NCI-H82 treated with DMSO at 0.1 percent for 48 hours (cell line): Measurements from ENCODE around the gene CACFD1.

ENCODE experiments used
- DNase-seq: peaks from one replicate; lab custom pipeline; 2025; ENCODE audit not compliant: unreplicated experiment; lab: John Stamatoyannopoulos, UW

The CACFD1 gene

GRCh38 chr9:133459476-133460404 is at the start of gene CACFD1:
Gene CACFD1, plus strand, starts transcription at chr9:133459978. Its CDS starts 89 bp downstream, at chr9:133460067.
- peak; percentile 98 for DNase-seq

GRCh38 chr9:133415170-133415569 is 44.6 kb upstream of the CACFD1 start:
- DNase-seq: no peak

- DNase-seq: peak; percentile 84
Measured at GRCh38 chr9:133417541-133418461, 42.0 kb upstream of the CACFD1 start, which contains the start of gene REXO4. Gene REXO4, minus strand, starts transcription at chr9:133418010. Its CDS starts 166 bp downstream, at chr9:133417844.

GRCh38 chr9:133419005-133419404 is 40.8 kb upstream of the CACFD1 start:
- DNase-seq: no peak

- DNase-seq: no peak
Measured at GRCh38 chr9:133420392-133420827, 39.4 kb upstream of the CACFD1 start.

- no peak for DNase-seq
Measured at GRCh38 chr9:133421615-133422542, 37.9 kb upstream of the CACFD1 start, which contains the start of gene ADAMTS13. Gene ADAMTS13, plus strand, starts transcription at chr9:133422367. Its CDS starts 77 bp downstream, at chr9:133422444.

- DNase-seq: no peak
Measured at GRCh38 chr9:133423216-133423615, 36.6 kb upstream of the CACFD1 start.

- DNase-seq: no peak
Measured at GRCh38 chr9:133424187-133424586, 35.6 kb upstream of the CACFD1 start.

GRCh38 chr9:133425049-133425632 is 34.6 kb upstream of the CACFD1 start:
- DNase-seq: no peak

GRCh38 chr9:133426011-133426410 is 33.8 kb upstream of the CACFD1 start:
- no peak for DNase-seq

- no peak for DNase-seq
Measured at GRCh38 chr9:133427658-133428348, 32.0 kb upstream of the CACFD1 start.

GRCh38 chr9:133428617-133429101 is 31.1 kb upstream of the CACFD1 start:
- DNase-seq: no peak

- DNase-seq: no peak
Measured at GRCh38 chr9:133429214-133429613, 30.6 kb upstream of the CACFD1 start.

GRCh38 chr9:133429641-133430161 is 30.1 kb upstream of the CACFD1 start:
- DNase-seq: no peak

- no peak for DNase-seq
Measured at GRCh38 chr9:133430244-133430643, 29.5 kb upstream of the CACFD1 start.

GRCh38 chr9:133433351-133433843 is 26.4 kb upstream of the CACFD1 start:
- DNase-seq: no peak

- no peak for DNase-seq
Measured at GRCh38 chr9:133436681-133437080, 23.1 kb upstream of the CACFD1 start.

GRCh38 chr9:133437753-133438531 is 21.8 kb upstream of the CACFD1 start:
- DNase-seq: no peak
